ENCODE data around the gene CAMTA1.

- TF ChIP-seq CTCF (IDR thresholded peaks at IDR 0.05 in 2 of 3, conservative IDR thresholded peaks at IDR 0.05 in 1 of 3; ENCODE audit: borderline replicate concordance in 1 of 3, insufficient read depth in 1 of 3, low read depth in 2 of 3, low read length in 2 of 3) = no peak
- TF ChIP-seq EZH2 (IDR thresholded peaks at IDR 0.05) = no peak
- TF ChIP-seq MAX (IDR thresholded peaks at IDR 0.05) = no peak
- no peak for TF ChIP-seq POLR2AphosphoS5 (IDR thresholded peaks at IDR 0.05; ENCODE audit: low read depth, low read length)
- no peak for TF ChIP-seq POLR2A (IDR thresholded peaks at IDR 0.05; ENCODE audit: borderline replicate concordance, extremely low read depth, insufficient read depth, insufficient read length)
- TF ChIP-seq CEBPB (IDR thresholded peaks at IDR 0.05; ENCODE audit: low read depth) = no peak
- TF ChIP-seq SIN3A (IDR thresholded peaks at IDR 0.05; ENCODE audit: low read depth) = no peak
- no peak for TF ChIP-seq JUND (IDR thresholded peaks at IDR 0.05)
- TF ChIP-seq EGR1 (IDR thresholded peaks at IDR 0.05; ENCODE audit: low read depth) = no peak
- TF ChIP-seq ELF1 (IDR thresholded peaks at IDR 0.05; ENCODE audit: borderline replicate concordance, low read depth) = no peak
- TF ChIP-seq ZNF274 (IDR thresholded peaks at IDR 0.05; ENCODE audit: low read depth, low read length) = no peak
- no peak for TF ChIP-seq ATF3 (IDR thresholded peaks at IDR 0.05)
- no peak for TF ChIP-seq REST (IDR thresholded peaks at IDR 0.05; ENCODE audit: low read depth)
- TF ChIP-seq SRF (IDR thresholded peaks at IDR 0.05; ENCODE audit: low read depth) = no peak
These were observed 506.0 kb downstream of the CAMTA1 start for GRCh38 chr1:7290971-7291970.

Data from HCT116 (cell line).